Heart right ventricle (tissue), 16 donors: ENCODE results near the gene KCNMA1. TPM values are rescaled to one million over a fixed set of nuclear protein-coding genes. Genes with fewer than 3 reads are reported as not detected.
A peak's percentile ranks its signal among the peaks of the same experiment; 100 is the strongest.

ENCODE experiments used
- ATAC-seq, 8 donors: fragments of 200-7000 bp; cut with Tn5 transposase; one replicate each; pipeline ENCODE4 v1.9.1; 2020; ENCODE audit warnings: mild to moderate bottlenecking in 8 of 8, moderate library complexity in 8 of 8, moderate number of reproducible peaks in 1 of 8
- DNase-seq, 2 donors: peaks; one replicate each; pipeline ENCODE4 v3.0.0-alpha.2; 2020
- H3K27ac ChIP-seq, 10 donors: fragments of 200-600 bp; sonication (generic) in 2 of 10; one replicate each; pipeline versions ENCODE4 v1.5.0 to v1.8.0; 2020 to 2022; ENCODE audit warnings: mild to moderate bottlenecking in 3 of 10
- H3K27me3 ChIP-seq, 7 donors: fragments of 200-600 bp; one replicate each; pipeline ENCODE4 v1.8.0; 2021 to 2022; ENCODE audit warnings: mild to moderate bottlenecking in 2 of 7
- H3K36me3 ChIP-seq, 9 donors: fragments of 200-600 bp; sonication (generic) in 1 of 9; one replicate each; pipeline versions ENCODE4 v1.5.0 to v1.8.0; 2020 to 2022; ENCODE audit warnings: mild to moderate bottlenecking in 2 of 9
- H3K4me1 ChIP-seq, 9 donors: fragments of 200-600 bp; sonication (generic) in 1 of 9; one replicate each; pipeline versions ENCODE4 v1.5.0 to v1.8.0; 2020 to 2022; ENCODE audit warnings: mild to moderate bottlenecking in 4 of 9
- H3K4me3 ChIP-seq, 10 donors: fragments of 200-600 bp; sonication (generic) in 2 of 10; one replicate each; pipeline versions ENCODE4 v1.5.0 to v1.8.0; 2020 to 2022; ENCODE audit warnings: mild to moderate bottlenecking in 7 of 10, moderate library complexity in 2 of 10
- H3K9me3 ChIP-seq, 11 donors: fragments of 200-600 bp in 10 of 11; sonication (generic) in 2 of 11; one replicate each; pipeline versions ENCODE4 v1.5.0 to v1.8.0; 2013 to 2022; ENCODE audit warnings: mild to moderate bottlenecking in 2 of 11, control low read depth in 1 of 11, moderate library complexity in 1 of 11
- CTCF ChIP-seq, 9 donors: fragments of 200-600 bp; sonication (generic) in 2 of 9; IDR thresholded peaks; one replicate each; pipeline versions ENCODE4 v1.5.0 to v1.8.0; 2021 to 2022; ENCODE audit warnings: antibody characterized with exemption in 9 of 9, mild to moderate bottlenecking in 5 of 9, moderate library complexity in 1 of 9
- WGBS, 2 donors: extraction: QIAGEN DNeasy Blood & Tissue Kit; methylation state at CpG; one replicate each; pipeline ENCODE4 v1.1.7; 2013; ENCODE audit warnings: inconsistent platforms in 1 of 2; 5-methylcytosine and 5-hydroxymethylcytosine counted together
- intact Hi-C, 10 donors: fragments of 100-400 bp; cut with DNase I; formaldehyde crosslinking; loops; one replicate each; pipeline versions ENCODE4 v1.11.1 to v1.14.2; 2022
- polyA plus RNA-seq, 2 donors: library from polyadenylated mRNA; stranded (reverse); fragments of 200-250 nt; gene quantifications; one replicate each; pipeline ENCODE4 v1.2.3, GENCODE V29; 2013
- total RNA-seq, 10 donors: library from RNA; stranded (reverse); fragmentation: NEBNext Ultra II Directional in 3 of 10; extraction: Animal tissue kit (Norgen Biotek cat#: 25700) in 3 of 10; gene quantifications; one replicate each; pipeline versions ENCODE4 v1.2.1 to v1.2.4, GENCODE V29; 2021 to 2023
- donor health status: Arrhythmogenic right ventricular cardiomyopathy.
- donor health status: ischemic (EF 13 %, LVEDD 7.1; RV severe dilation, severe dysfunction).
- donor health status: healthy with polysubstance abuse.
- donor health status: DM: no; HTN: yes; CAD: no.
- donor health status: DM: no; HTN: no; CAD: no.
- donor health status: ischemic (EF 25% LVEDD 6.9; RV normal size, moderate dysfunction).
- donor health status: ischemic (EF 25% LVEDD 5.7; RV mildly dilated, moderate dysfunction).
- donor health status: healthy.
- donor health status: DM: yes; HTN: yes; CAD: no.
- donor health status: Ischemic cardiomyopathy.
- donor health status: ischemic (EF 35%, LVEDD 5.7; RV mildly dilated, moderate dysfunction).
- donor health status: nonischemic (EF 11% LVEDD 7.7; RV severe dilation, severe dysfunction).
- donor health status: DM: yes; HTN: yes; CAD: no.
- donor health status: PGD.
- donor health status: ischemic (EF 29% LVEDD 5.4; RV normal size, mild dysfunction).
- donor health status: nonischemic (EF 23%, LVEDD 6.1; RV moderate dilation, normal function).

KCNMA1 gene
- total and polyA plus RNA-seq, 12 donors = 0.59 to 5.3 (median 1.6) TPM

- peaks cover 0 to 19% (median 0%) of the 10 kb centered on the region in 9 donors for H3K4me1 ChIP-seq
- TF ChIP-seq CTCF (IDR thresholded peaks at IDR 0.05) = no peak
- no peak overlapping the region for H3K27ac ChIP-seq
- WGBS, 2 donors = 47 to 51% methylated on average over 5 of the region's 5 CpGs
- ATAC-seq (no peak), DNase-seq (no peak)
- H3K4me3 ChIP-seq = no peak overlapping the region
- H3K9me3 ChIP-seq = no peaks in the 10 kb centered on the region
- H3K36me3 ChIP-seq = no peaks in the 10 kb centered on the region
- intact Hi-C loops = loop anchor here in 7 of 10 donors (5.0 to 10.0 kb wide), 3 partner anchors 228 to 550 kb away; no protein-coding TSS in a partner anchor
- peaks cover 0 to 29% (median 19%) of the 10 kb centered on the region in 7 donors for H3K27me3 ChIP-seq
Measured at GRCh38 chr10:77164616-77165311, 472.8 kb downstream of the KCNMA1 start.

- no peaks in the 10 kb centered on the region for H3K9me3 ChIP-seq
- peaks cover 0 to 19% (median 0%) of the 10 kb centered on the region in 9 donors for H3K4me1 ChIP-seq
- H3K4me3 ChIP-seq = no peak overlapping the region
- intact Hi-C loops = loop anchor here in 3 of 10 donors (10.0 kb wide), 1 partner anchor 551 kb away; no protein-coding TSS in a partner anchor
- H3K27me3 ChIP-seq = peaks cover 0 to 29% (median 19%) of the 10 kb centered on the region in 7 donors
- no peak for DNase-seq
- no peak for TF ChIP-seq CTCF (IDR thresholded peaks at IDR 0.05)
- peak overlapping the region in 1 of 10 donors; percentile 34 for H3K27ac ChIP-seq
- WGBS, 2 donors = 41 to 42% methylated on average over 4 of the region's 4 CpGs
- no peaks in the 10 kb centered on the region for H3K36me3 ChIP-seq
- ATAC-seq = peak in 4 of 8 donors; percentile 28 to 84 (median 43)
Measured at GRCh38 chr10:77163670-77164348, 473.8 kb downstream of the KCNMA1 start.

GRCh38 chr10:77162697-77163096, 474.9 kb downstream of the KCNMA1 start:
- intact Hi-C loops = loop anchor here in 3 of 10 donors (10.0 kb wide), 1 partner anchor 552 kb away; no protein-coding TSS in a partner anchor
- Histone ChIP-seq H3K4me1 (peaks cover 0 to 19% (median 0%) of the 10 kb centered on the region in 9 donors), H3K27ac (no peak overlapping the region), H3K4me3 (no peak overlapping the region), H3K36me3 (no peaks in the 10 kb centered on the region), H3K27me3 (peaks cover 0 to 29% (median 19%) of the 10 kb centered on the region in 7 donors), H3K9me3 (no peaks in the 10 kb centered on the region)
- 77 to 87% methylated on average over 4 of the region's 4 CpGs for WGBS, 2 donors
- DNase-seq (no peak), ATAC-seq (no peak)
- no peak for TF ChIP-seq CTCF (IDR thresholded peaks at IDR 0.05)

GRCh38 chr10:77160679-77161078, 476.9 kb downstream of the KCNMA1 start:
- no peaks in the 10 kb centered on the region for H3K36me3 ChIP-seq
- intact Hi-C loops = loop anchor here in 3 of 10 donors (10.0 kb wide), 1 partner anchor 554 kb away; no protein-coding TSS in a partner anchor
- H3K27ac ChIP-seq = no peak overlapping the region
- peaks cover 0 to 29% (median 15%) of the 10 kb centered on the region in 7 donors for H3K27me3 ChIP-seq
- H3K9me3 ChIP-seq = no peaks in the 10 kb centered on the region
- no peak for DNase-seq
- H3K4me1 ChIP-seq = peaks cover 0 to 24% (median 0%) of the 10 kb centered on the region in 9 donors
- ATAC-seq = no peak
- H3K4me3 ChIP-seq = no peak overlapping the region
- TF ChIP-seq CTCF (IDR thresholded peaks at IDR 0.05) = no peak
- WGBS, 2 donors = 79 to 89% methylated on average over 1 of the region's 1 CpG
